GM21723 (cell line): ENCODE data around the gene JAK2.

Experiments used
- ATAC-seq: cut with Tn5 transposase; IDR thresholded peaks from one replicate; pipeline ENCODE4 v1.9.1; 2021; ENCODE audit warnings: mild to moderate bottlenecking, moderate library complexity; ENCODE audit not compliant: unreplicated experiment

The JAK2 gene

GRCh38 chr9:5122516-5122915 lies 137.4 kb downstream of the JAK2 start:
- ATAC-seq = no peak

- ATAC-seq = no peak
These were observed 155.1 kb downstream of the JAK2 start for GRCh38 chr9:5140151-5140550.

GRCh38 chr9:5144217-5144616 lies 159.1 kb downstream of the JAK2 start:
- no peak for ATAC-seq

GRCh38 chr9:5146241-5146640 lies 161.2 kb downstream of the JAK2 start:
- no peak for ATAC-seq
